Body of pancreas (tissue), 4 donors: ENCODE data around the gene ARHGEF19. TPM values are rescaled to one million over a fixed set of nuclear protein-coding genes. Genes with fewer than 3 reads are reported as not detected.

Experiments used
- ATAC-seq: fragments of 150-250 bp; one replicate; pipeline ENCODE4 v1.9.1; 2016
- DNase-seq, 4 donors: peaks; one replicate each; pipeline ENCODE4 v3.0.0-alpha.2; 2019
- H3K27ac ChIP-seq, 4 donors: fragments of 200-600 bp; sonication (generic); 1 replicate in 3 of 4; 2 replicates in 1 of 4; pipeline versions ENCODE4 v1.5.1 to v1.6.1; 2016 to 2019; ENCODE audit warnings: mild to moderate bottlenecking in 1 of 4, mixed read lengths in 1 of 4, moderate library complexity in 1 of 4
- H3K27me3 ChIP-seq, 2 donors: fragments of 200-600 bp; sonication (generic); one replicate each; pipeline ENCODE4 v1.6.0; 2016; ENCODE audit warnings: mild to moderate bottlenecking in 1 of 2
- H3K36me3 ChIP-seq, 2 donors: fragments of 200-600 bp; sonication (generic); replicated peaks in 1 of 2; 2 replicates each; pipeline ENCODE4 v1.5.1; 2016; ENCODE audit warnings: low read depth in 2 of 2; ENCODE audit not compliant: insufficient read depth in 1 of 2
- H3K4me1 ChIP-seq: fragments of 200-600 bp; sonication (generic); one replicate; pipeline ENCODE4 v1.6.0; 2016
- H3K4me3 ChIP-seq, 2 donors: fragments of 200-600 bp; sonication (generic); 1 replicate in 1 of 2; 2 replicates in 1 of 2; pipeline ENCODE4 v1.5.1; 2016 to 2019
- H3K9me3 ChIP-seq, 3 donors: fragments of 200-600 bp; sonication (generic); 1 replicate in 2 of 3; 2 replicates in 1 of 3; pipeline ENCODE4 v1.5.1; 2016
- POLR2A ChIP-seq, 3 donors: fragments of 450-650 bp; IDR thresholded peaks; one replicate each; pipeline ENCODE4 v1.6.1; 2016; ENCODE audit warnings: antibody characterized with exemption in 3 of 3, mild to moderate bottlenecking in 2 of 3
- WGBS, 2 donors: methylation state at CpG; one replicate each; pipeline ENCODE4 v1.1.5; 2017; 5-methylcytosine and 5-hydroxymethylcytosine counted together
- intact Hi-C: fragments of 100-400 bp; cut with DNase I; formaldehyde crosslinking; loops from one replicate; pipeline ENCODE4 v1.15.1; 2023
- total RNA-seq, 2 donors: library from RNA; depleted of rRNA; stranded (reverse); fragments of >200 nt; gene quantifications; one replicate each; pipeline ENCODE4 v1.1.0, GENCODE V29; 2016
- TF ChIP-seq, protein P1 (sequence below), 7 experiments: fragments of 450-650 bp in 4 of 7; fragments of 200-600 bp in 3 of 7; sonication (generic) in 3 of 7; IDR thresholded peaks; one replicate each; pipeline ENCODE4 v1.5.1; 2016 to 2019; ENCODE audit warnings: antibody characterized with exemption in 7 of 7

ARHGEF19 gene
- total RNA-seq, 2 donors from 2014 or later, result 15.3 to 31.3 TPM

GRCh38 chr1:16205891-16206546 lies 6.4 kb downstream of the ARHGEF19 start:
- no peaks in the 10 kb centered on the region for H3K27me3 ChIP-seq
- peaks cover 44% of the 10 kb centered on the region for H3K4me1 ChIP-seq
- ATAC-seq, result no peak
- no peak for TF ChIP-seq POLR2A (IDR thresholded peaks at IDR 0.05)
- TF ChIP-seq, protein P1, sequence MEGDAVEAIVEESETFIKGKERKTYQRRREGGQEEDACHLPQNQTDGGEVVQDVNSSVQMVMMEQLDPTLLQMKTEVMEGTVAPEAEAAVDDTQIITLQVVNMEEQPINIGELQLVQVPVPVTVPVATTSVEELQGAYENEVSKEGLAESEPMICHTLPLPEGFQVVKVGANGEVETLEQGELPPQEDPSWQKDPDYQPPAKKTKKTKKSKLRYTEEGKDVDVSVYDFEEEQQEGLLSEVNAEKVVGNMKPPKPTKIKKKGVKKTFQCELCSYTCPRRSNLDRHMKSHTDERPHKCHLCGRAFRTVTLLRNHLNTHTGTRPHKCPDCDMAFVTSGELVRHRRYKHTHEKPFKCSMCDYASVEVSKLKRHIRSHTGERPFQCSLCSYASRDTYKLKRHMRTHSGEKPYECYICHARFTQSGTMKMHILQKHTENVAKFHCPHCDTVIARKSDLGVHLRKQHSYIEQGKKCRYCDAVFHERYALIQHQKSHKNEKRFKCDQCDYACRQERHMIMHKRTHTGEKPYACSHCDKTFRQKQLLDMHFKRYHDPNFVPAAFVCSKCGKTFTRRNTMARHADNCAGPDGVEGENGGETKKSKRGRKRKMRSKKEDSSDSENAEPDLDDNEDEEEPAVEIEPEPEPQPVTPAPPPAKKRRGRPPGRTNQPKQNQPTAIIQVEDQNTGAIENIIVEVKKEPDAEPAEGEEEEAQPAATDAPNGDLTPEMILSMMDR (IDR thresholded peaks at IDR 0.05), result no peak
- H3K9me3 ChIP-seq, result no peaks in the 10 kb centered on the region
- DNase-seq, result peak in 2 of 4 donors; percentile 13 to 27
- peak overlapping the region; percentile 66 to 95 (median 92) for H3K27ac ChIP-seq
- H3K36me3 ChIP-seq, result no peaks in the 10 kb centered on the region
- WGBS, 2 donors, result 16 to 34% methylated on average over 18 to 37 of the region's 38 CpGs
- H3K4me3 ChIP-seq, result no peak overlapping the region
- intact Hi-C loops, result no loop called here

DNA sequence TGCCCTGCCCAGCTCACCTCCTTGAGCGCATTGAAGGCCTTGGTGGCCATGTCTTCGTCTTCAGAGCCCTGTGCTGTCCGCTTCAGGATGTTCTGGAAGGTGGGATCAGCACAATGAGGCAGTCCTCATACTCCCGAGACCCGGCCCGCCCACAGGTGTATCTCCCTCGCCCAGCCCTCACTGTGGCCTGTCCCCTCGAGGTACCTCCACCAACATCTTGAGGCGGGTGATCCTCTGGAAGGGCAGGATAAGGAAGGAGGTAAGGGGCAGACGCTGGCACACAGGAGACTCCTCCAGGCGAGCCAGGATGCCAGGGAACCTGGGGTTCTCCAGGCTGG lies 7.1 kb downstream of the ARHGEF19 start:
- Histone ChIP-seq H3K4me3 (no peak overlapping the region), H3K27ac (no peak overlapping the region), H3K4me1 (peaks cover 36% of the 10 kb centered on the region), H3K36me3 (no peaks in the 10 kb centered on the region), H3K27me3 (no peaks in the 10 kb centered on the region), H3K9me3 (no peaks in the 10 kb centered on the region)
- intact Hi-C loops, result no loop called here
- no peak for DNase-seq
- TF ChIP-seq, protein P1 (IDR thresholded peaks at IDR 0.05), result no peak
- TF ChIP-seq POLR2A (IDR thresholded peaks at IDR 0.05), result no peak
- no peak for ATAC-seq
- 88 to 93% methylated on average over 7 to 10 of the region's 11 CpGs for WGBS, 2 donors

DNA sequence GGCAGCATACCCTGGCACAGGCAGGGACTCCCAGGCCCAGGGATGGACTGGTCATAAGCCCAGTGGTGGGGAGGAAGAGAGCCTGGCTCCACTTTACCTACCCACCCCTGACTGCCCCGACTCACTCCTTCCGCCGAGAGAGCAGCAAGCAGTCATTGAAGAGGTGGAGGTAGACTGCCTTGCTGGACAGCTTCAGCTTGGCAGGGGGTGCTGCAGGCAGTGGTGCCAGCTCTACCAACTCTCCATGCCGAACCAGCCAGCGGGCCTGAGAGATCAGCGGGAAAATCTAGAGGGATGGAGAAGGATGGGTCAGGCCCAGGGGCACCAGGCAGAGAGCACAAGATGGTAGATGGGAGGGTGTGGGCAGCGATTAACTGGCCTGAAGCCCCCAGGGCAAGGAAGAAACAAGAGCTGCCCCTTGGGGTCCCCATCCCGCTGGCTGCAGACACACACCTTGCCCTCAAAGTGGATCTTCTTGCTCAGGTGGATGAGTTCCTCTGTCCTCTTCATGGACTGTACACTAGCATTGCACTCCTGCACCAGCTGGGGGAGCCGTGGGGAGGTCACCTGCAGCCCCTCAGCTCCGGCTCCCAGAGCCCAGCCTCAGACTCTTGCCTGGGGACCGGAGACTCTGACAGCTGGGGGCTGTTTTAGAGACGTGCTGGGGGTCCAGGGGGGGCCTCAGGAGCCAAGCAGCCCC lies 7.7 kb downstream of the ARHGEF19 start:
- DNase-seq (peak; percentile 50 to 73 (median 57)), ATAC-seq (no peak)
- H3K27me3 ChIP-seq, result no peaks in the 10 kb centered on the region
- H3K9me3 ChIP-seq, result no peaks in the 10 kb centered on the region
- H3K36me3 ChIP-seq, result no peaks in the 10 kb centered on the region
- H3K4me3 ChIP-seq, result no peak overlapping the region
- TF ChIP-seq, protein P1 (IDR thresholded peaks at IDR 0.05), result peak in 6 of 7 experiments; percentile 15 to 49 (median 32)
- TF ChIP-seq POLR2A (IDR thresholded peaks at IDR 0.05), result no peak
- no peak overlapping the region for H3K27ac ChIP-seq
- peaks cover 31% of the 10 kb centered on the region for H3K4me1 ChIP-seq
- WGBS, 2 donors, result 82 to 88% methylated on average over 6 to 12 of the region's 12 CpGs
- intact Hi-C loops, result no loop called here

GRCh38 chr1:16204216-16204615 lies 8.2 kb downstream of the ARHGEF19 start:
- no peaks in the 10 kb centered on the region for H3K36me3 ChIP-seq
- intact Hi-C loops, result no loop called here
- no peak for TF ChIP-seq POLR2A (IDR thresholded peaks at IDR 0.05)
- TF ChIP-seq, protein P1 (IDR thresholded peaks at IDR 0.05), result no peak
- H3K9me3 ChIP-seq, result no peaks in the 10 kb centered on the region
- no peak for ATAC-seq
- no peak overlapping the region for H3K4me3 ChIP-seq
- peaks cover 28% of the 10 kb centered on the region for H3K4me1 ChIP-seq
- no peak for DNase-seq
- 50 to 90% methylated on average over 1 to 2 of the region's 2 CpGs for WGBS, 2 donors
- no peaks in the 10 kb centered on the region for H3K27me3 ChIP-seq
- H3K27ac ChIP-seq, result no peak overlapping the region
